Smooth muscle cell (in vitro differentiated cells): ENCODE data around the gene CFAP299. TPM values are rescaled to one million over a fixed set of nuclear protein-coding genes. Genes with fewer than 3 reads are reported as not detected.

Experiments used
- DNase-seq: peaks from one replicate; lab custom pipeline; 2025; ENCODE audit not compliant: unreplicated experiment; lab: John Stamatoyannopoulos, UW
- H2AFZ ChIP-seq: fragments of 200-600 bp; sonication (generic); 2 replicates; pipeline ENCODE4 v1.6.0; 2016; ENCODE audit warnings: antibody characterized with exemption, low read depth, mild to moderate bottlenecking
- H3F3A ChIP-seq: fragments of 200-600 bp; sonication (generic); 2 replicates; pipeline ENCODE4 v1.6.0; 2017; ENCODE audit warnings: antibody characterized with exemption, low read depth
- H3K27ac ChIP-seq: fragments of 200-600 bp; sonication (generic); 2 replicates; pipeline ENCODE4 v1.5.1; 2016; ENCODE audit warnings: low read depth, mild to moderate bottlenecking
- H3K27me3 ChIP-seq: fragments of 200-600 bp; sonication (generic); 2 replicates; pipeline ENCODE4 v1.6.1; 2016; ENCODE audit warnings: low read depth, mild to moderate bottlenecking
- H3K36me3 ChIP-seq: fragments of 200-600 bp; sonication (generic); 2 replicates; pipeline ENCODE4 v1.5.1; 2016; ENCODE audit warnings: low read depth
- H3K4me1 ChIP-seq: fragments of 200-600 bp; sonication (generic); 2 replicates; pipeline ENCODE4 v1.5.1; 2016; ENCODE audit warnings: low read depth
- H3K4me2 ChIP-seq: fragments of 200-600 bp; sonication (generic); 2 replicates; pipeline ENCODE4 v1.6.0; 2016; ENCODE audit warnings: mild to moderate bottlenecking
- H3K4me3 ChIP-seq: fragments of 200-600 bp; sonication (generic); 2 replicates; pipeline ENCODE4 v1.5.1; 2016; ENCODE audit warnings: mild to moderate bottlenecking
- H3K79me2 ChIP-seq: fragments of 200-600 bp; sonication (generic); 2 replicates; pipeline ENCODE4 v1.6.0; 2016; ENCODE audit warnings: low read depth, mild to moderate bottlenecking
- H3K9ac ChIP-seq: fragments of 200-600 bp; sonication (generic); 2 replicates; pipeline ENCODE4 v1.6.0; 2016; ENCODE audit warnings: low read depth
- H3K9me3 ChIP-seq: fragments of 200-600 bp; sonication (generic); replicated peaks from 2 replicates; pipeline ENCODE4 v1.5.1; 2016; ENCODE audit warnings: low read depth
- H4K20me1 ChIP-seq: fragments of 200-600 bp; sonication (generic); 2 replicates; pipeline ENCODE4 v1.6.0; 2016; ENCODE audit warnings: low read depth
- CTCF ChIP-seq: fragments of 200-600 bp; sonication (generic); IDR thresholded peaks from 2 replicates; pipeline ENCODE4 v1.5.1; 2017; ENCODE audit warnings: borderline replicate concordance, mild to moderate bottlenecking, antibody characterized with exemption; ENCODE audit not compliant: insufficient read depth, poor library complexity, severe bottlenecking
- WGBS: methylation state at CpG from one replicate; pipeline ENCODE4 v1.1.7; 2016; ENCODE audit warnings: low lambda C conversion rate; 5-methylcytosine and 5-hydroxymethylcytosine counted together
- polyA plus RNA-seq: library from polyadenylated mRNA; unstranded; fragments of >200 nt; fragmentation: Nextera tagmentation; extraction: Ambion mirVana; gene quantifications from 2 replicates; pipeline ENCODE4 v1.2.1, GENCODE V29; 2016
- total RNA-seq: library from RNA; depleted of rRNA; stranded (reverse); fragments of >200 nt; gene quantifications from 2 replicates; pipeline ENCODE4 v1.2.3, GENCODE V29; 2014

CFAP299 gene
- total and polyA plus RNA-seq, 2 experiments from 2014 or later = not detected

GRCh38 chr4:80500613-80501012 is 165.1 kb downstream of the CFAP299 start:
- Histone ChIP-seq H3K4me3 (no peak overlapping the region), H3K4me2 (no peak overlapping the region), H3K36me3 (no peaks in the 10 kb centered on the region), H3K79me2 (no peaks in the 10 kb centered on the region), H3K27me3 (no peaks in the 10 kb centered on the region), H3K4me1 (no peaks in the 10 kb centered on the region), H2AFZ (no peak overlapping the region), H3K9me3 (no peaks in the 10 kb centered on the region), H3K9ac (no peak overlapping the region), H3K27ac (no peak overlapping the region), H3F3A (no peaks in the 10 kb centered on the region), H4K20me1 (no peaks in the 10 kb centered on the region)
- WGBS = 82% methylated on average over 4 of the region's 4 CpGs
- DNase-seq = no peak
- TF ChIP-seq CTCF = no peak

GRCh38 chr4:80507077-80507476 is 171.5 kb downstream of the CFAP299 start:
- H3K9ac ChIP-seq = no peak overlapping the region
- H3K36me3 ChIP-seq = no peaks in the 10 kb centered on the region
- DNase-seq = no peak
- no peaks in the 10 kb centered on the region for H3K79me2 ChIP-seq
- no peaks in the 10 kb centered on the region for H3K27me3 ChIP-seq
- no peak overlapping the region for H3K4me3 ChIP-seq
- no peak overlapping the region for H3K4me2 ChIP-seq
- H3K9me3 ChIP-seq = no peaks in the 10 kb centered on the region
- H2AFZ ChIP-seq = no peak overlapping the region
- no peaks in the 10 kb centered on the region for H3K4me1 ChIP-seq
- no peak overlapping the region for H3K27ac ChIP-seq
- no peak for TF ChIP-seq CTCF
- no peaks in the 10 kb centered on the region for H3F3A ChIP-seq
- 71% methylated on average over 1 of the region's 1 CpG for WGBS
- no peaks in the 10 kb centered on the region for H4K20me1 ChIP-seq

DNA sequence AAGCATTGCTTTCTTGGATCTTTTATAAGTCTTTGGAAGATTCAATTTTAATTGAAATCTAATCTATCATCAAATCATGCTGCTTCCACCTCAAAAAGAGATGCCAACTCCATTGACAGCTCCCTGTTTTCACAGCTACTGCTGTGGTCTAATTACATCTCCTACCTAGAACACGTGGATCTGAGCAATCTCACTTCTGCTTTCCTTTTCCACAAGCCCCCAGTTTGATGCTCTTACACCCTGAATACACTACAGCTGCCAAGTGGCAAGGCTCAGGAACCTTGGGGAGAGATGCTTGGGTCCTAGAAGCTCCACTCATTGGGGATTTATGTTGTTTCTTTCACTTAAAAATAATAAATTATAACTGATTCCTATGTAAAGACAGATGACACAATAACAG is 172.0 kb downstream of the CFAP299 start:
- H3K79me2 ChIP-seq = no peaks in the 10 kb centered on the region
- no peak overlapping the region for H3K4me3 ChIP-seq
- no peak overlapping the region for H3K9ac ChIP-seq
- DNase-seq = no peak
- H4K20me1 ChIP-seq = no peaks in the 10 kb centered on the region
- H3K27ac ChIP-seq = no peak overlapping the region
- no peaks in the 10 kb centered on the region for H3K27me3 ChIP-seq
- no peak overlapping the region for H2AFZ ChIP-seq
- no peak for TF ChIP-seq CTCF
- H3K4me2 ChIP-seq = no peak overlapping the region
- no peaks in the 10 kb centered on the region for H3K9me3 ChIP-seq
- no peaks in the 10 kb centered on the region for H3F3A ChIP-seq
- H3K36me3 ChIP-seq = no peaks in the 10 kb centered on the region
- H3K4me1 ChIP-seq = no peaks in the 10 kb centered on the region
- 81% methylated on average over 1 of the region's 1 CpG for WGBS

DNA sequence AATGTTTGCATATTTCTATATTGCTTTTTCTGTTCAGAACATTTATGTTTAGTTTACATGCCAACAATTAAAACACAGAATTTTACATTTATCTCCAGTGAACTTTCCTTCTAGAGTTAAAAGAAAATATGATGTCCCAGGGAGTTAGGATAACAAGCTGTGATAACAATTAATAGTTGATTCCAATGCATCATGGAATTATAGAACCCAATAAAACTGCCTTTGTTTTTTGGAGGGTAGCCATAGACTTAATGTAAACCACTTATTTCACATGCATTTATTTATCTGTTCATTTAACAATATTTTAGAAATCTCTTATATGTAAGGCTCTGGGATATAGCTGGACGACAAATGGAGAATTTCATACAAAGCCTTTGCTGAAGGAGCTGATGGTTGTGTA is 180.0 kb downstream of the CFAP299 start:
- Histone ChIP-seq H3K27me3 (no peaks in the 10 kb centered on the region), H3K9me3 (no peaks in the 10 kb centered on the region), H3K36me3 (no peaks in the 10 kb centered on the region), H3F3A (no peaks in the 10 kb centered on the region), H3K4me1 (no peaks in the 10 kb centered on the region), H3K9ac (no peak overlapping the region), H3K4me2 (no peak overlapping the region), H2AFZ (no peak overlapping the region), H3K79me2 (no peaks in the 10 kb centered on the region), H3K4me3 (no peak overlapping the region), H3K27ac (no peak overlapping the region), H4K20me1 (no peaks in the 10 kb centered on the region)
- WGBS = 90% methylated on average over 1 of the region's 1 CpG
- DNase-seq = no peak
- TF ChIP-seq CTCF = no peak
